Measurements from ENCODE around the gene PREX1.

DNA sequence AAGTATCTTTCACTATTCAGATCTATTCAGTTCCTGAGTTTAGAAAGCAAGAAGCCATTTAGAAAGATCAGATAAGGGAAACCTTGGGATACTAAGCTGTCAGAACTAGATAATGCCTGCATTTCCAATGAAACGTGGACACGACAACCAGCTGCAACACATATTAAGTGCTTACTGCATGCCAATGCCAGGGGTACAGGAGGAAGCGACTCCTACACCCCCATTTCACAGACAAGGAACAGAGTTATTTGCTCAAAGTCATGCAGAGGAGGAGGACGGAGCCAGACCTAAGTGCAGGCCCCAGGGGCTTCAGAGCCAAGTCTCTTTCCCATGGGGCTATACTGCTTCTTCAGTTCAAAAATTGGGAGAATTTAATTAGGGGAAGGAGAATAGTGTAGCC is 62.4 kb downstream of the PREX1 start:
- TF ChIP-seq POLR2A (IDR thresholded peaks at IDR 0.05): no peak
- TF ChIP-seq, protein P1, sequence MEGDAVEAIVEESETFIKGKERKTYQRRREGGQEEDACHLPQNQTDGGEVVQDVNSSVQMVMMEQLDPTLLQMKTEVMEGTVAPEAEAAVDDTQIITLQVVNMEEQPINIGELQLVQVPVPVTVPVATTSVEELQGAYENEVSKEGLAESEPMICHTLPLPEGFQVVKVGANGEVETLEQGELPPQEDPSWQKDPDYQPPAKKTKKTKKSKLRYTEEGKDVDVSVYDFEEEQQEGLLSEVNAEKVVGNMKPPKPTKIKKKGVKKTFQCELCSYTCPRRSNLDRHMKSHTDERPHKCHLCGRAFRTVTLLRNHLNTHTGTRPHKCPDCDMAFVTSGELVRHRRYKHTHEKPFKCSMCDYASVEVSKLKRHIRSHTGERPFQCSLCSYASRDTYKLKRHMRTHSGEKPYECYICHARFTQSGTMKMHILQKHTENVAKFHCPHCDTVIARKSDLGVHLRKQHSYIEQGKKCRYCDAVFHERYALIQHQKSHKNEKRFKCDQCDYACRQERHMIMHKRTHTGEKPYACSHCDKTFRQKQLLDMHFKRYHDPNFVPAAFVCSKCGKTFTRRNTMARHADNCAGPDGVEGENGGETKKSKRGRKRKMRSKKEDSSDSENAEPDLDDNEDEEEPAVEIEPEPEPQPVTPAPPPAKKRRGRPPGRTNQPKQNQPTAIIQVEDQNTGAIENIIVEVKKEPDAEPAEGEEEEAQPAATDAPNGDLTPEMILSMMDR (IDR thresholded peaks at IDR 0.05): no peak
